Hematopoietic multipotent progenitor cell treated with erythropoietin and hydrocortisone succinate and interleukin-3 and kit ligand, for 4 days (in vitro differentiated cells): ENCODE results near the gene MRPL20.
"Not testable (repeated sequence)": the region's sequence is repeated elsewhere in the genome, so short reads cannot be mapped to it uniquely, and the experiment has no call there.

ENCODE experiments used
- DNase-seq: peaks from one replicate; pipeline ENCODE4 v3.0.0-alpha.2; 2015

The MRPL20 gene

DNA sequence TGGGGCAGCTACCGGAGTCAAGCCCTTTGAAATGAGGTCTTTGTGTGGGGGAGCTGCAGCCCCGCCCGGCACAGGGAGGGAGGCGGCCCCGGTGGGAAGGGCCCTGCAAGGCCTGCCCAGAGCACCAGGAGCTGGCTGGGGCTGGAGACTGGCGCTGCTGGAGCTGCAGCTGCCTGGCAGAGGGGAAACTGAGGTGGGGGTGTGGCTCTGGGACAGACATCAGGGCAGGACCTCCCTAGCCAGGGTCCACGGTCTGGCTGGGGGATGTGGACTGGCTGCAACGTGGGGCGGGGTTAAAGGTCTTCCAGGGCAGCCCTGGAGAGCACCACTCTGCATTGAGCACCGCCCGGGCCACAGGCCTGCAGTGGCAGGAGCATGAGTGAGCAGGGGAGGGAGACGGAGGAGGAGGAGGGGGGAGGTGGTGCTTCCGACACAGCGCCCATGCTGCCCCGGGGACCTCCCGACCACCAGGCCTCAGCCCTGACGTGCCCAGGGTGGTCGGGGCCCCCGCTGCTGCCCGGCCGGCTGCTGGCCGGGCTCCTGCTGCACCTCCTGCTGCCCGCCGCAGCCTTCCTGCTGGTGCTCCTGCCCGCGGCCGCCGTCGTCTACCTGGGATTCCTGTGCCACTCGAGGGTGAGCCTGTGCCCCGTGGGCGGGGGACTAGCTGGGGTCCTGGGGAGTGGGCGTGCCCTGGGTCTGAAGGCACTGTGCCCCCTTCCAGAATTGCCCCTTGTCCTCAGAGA lies 18.8 kb upstream of the MRPL20 start:
- DNase-seq: no peak

DNA sequence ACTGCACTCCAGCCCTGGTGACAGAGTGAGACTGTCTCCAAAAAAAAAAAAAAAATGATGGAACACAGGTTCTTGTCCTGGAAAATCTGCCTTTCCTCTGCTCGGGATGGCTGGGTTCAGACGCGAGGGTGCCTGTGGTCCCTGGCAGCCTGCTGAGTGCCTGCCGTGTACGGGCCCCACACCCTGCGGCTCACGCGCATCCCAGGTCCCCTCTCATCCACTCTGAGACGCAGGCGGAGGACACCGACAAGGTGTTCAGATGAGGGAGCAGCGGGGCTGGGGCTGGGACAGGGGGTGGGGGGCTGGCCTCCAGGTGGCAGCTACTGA lies 18.3 kb upstream of the MRPL20 start:
- no peak for DNase-seq

DNA sequence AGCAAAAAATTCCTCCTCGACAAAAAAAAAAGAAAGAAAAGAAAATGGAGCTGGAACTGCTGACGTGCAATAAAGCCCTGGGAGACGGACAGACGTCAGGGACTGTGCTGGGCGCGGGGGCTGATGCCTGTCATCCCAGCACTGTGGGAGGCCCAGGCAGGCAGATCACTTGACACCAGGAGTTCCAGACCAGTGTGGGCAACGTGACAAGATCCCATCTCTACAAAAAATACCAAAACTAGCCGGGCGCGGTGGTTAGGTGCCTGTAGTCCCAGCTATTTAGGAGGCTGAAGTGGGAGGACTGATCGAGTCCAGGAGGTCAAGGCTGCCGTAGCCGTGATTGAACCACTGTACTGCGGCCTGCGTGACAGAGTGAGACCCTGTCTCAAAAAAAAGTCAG lies 17.6 kb upstream of the MRPL20 start:
- no peak for DNase-seq

DNA sequence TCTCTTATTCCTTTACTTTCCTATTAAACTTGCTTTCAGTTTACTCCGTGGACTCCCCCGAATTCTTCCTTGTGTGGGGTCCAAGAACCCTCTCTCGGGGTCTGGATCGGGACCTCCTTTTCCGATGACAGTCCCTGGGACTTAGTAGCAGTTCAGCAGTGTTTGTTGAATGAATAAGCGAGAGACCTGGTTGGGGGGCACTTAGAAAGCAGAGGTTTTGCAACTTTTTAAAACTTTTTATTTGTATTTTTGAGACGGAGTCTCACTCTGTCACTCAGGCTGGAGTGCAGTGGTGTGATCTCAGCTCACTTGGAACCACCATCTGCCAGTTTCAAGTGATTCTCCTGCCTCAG lies 16.1 kb upstream of the MRPL20 start:
- DNase-seq: no peak

DNA sequence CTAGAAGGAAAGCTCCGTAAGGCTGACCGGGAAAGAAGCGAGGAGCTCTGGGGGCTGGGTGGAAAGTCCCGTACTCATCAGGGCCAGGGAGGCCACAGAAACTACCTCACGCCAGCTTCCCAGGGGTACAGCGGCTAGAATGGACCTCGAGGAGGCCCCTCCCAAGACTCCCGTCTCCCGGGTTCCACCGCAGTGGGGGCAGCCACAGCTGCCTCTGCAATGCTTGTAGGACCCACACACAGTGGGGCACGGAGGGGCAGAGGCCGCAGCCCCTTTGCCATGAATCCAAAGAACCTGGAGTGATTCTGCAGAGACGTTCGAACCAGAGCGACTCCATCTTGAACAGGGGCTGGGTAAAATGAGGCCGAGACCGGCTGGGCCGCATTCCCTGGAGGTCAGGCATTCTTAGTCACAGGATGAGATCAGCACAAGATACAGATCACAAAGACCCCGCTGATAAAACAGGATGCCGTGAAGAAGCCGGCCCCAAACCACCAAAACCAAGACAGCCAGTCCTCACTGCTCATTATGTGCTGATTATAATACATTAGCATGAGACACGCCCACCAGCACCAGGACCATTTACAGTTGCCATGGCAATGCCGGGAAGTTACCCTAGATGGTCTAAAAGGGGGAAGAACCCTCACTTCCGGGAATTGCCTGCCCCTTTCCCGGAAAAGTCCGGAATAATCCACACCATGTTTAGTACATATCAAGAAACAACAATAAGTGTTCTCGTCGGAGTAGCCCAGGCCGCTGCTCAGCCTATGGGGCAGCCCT lies 15.6 kb upstream of the MRPL20 start:
- DNase-seq: no peak

DNA sequence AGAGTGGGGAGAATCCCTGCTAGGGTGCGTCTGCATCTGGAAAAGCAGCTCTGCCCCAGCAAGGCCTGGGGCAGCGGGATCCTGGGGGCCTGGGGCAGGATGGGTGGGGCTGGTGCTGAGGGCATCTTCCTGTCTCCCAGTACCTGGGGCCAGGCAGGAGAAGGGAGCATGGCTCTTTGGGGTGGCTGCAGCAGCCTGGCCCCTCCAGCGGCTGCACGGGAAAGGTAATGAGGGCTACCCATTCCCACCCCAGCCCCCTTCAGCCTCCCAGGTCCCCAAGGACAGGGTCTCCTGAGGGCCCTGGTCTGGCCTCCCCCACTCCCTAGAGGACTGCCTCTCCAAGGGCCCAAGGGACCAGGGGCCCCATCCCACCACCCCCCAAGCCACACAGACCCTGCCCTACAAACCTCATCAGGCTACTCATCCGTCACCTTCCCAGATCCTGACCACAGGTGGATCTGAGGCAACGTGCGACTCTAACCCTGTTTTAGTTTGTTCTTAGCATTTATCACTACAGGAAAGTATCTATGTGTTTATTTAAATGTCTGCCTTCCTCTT lies 14.9 kb upstream of the MRPL20 start:
- no peak for DNase-seq

DNA sequence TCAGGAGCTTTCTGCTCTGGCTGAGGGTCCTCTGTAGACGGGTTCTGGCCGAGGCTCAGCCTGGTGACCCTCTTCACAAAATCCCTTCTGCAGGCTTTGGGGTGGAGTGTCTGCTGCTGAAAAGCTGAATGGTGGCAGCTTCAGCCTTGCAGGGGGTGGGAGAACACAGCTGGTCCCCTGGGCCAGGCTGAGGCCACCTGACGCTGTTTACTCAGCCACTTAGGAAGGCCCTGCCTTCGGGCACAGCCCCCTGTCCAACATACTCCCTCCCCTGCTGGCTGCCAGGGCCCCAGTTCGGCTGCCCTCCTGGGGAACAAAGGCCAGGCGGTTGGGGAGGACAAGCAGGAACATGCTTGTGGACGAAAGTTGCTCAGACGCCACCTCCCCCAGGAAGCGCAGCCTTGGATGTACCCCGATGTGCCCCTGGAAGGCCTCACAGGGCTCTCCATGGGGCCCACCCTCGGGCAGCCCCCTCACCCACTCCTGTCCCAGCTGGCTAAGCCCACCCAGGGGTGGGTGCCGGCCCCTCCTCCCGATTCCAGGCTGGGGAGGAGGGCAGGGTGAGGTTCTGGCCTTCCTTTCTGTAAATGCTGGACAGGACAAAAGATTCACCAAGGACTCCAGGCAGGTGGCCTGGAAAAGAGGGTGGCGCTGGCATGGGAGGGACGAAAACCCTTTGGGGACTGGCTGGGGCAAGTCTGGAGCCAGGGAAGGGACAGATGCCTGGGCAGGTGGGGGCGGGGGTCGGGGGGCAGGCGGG lies 14.2 kb upstream of the MRPL20 start, which contains the start of gene ANKRD65:
ANKRD65 (minus strand) TSS at position 130 of the 760 bp plus-strand sequence. CDS start 271 bp downstream, outside the sequence.
- DNase-seq: no peak

DNA sequence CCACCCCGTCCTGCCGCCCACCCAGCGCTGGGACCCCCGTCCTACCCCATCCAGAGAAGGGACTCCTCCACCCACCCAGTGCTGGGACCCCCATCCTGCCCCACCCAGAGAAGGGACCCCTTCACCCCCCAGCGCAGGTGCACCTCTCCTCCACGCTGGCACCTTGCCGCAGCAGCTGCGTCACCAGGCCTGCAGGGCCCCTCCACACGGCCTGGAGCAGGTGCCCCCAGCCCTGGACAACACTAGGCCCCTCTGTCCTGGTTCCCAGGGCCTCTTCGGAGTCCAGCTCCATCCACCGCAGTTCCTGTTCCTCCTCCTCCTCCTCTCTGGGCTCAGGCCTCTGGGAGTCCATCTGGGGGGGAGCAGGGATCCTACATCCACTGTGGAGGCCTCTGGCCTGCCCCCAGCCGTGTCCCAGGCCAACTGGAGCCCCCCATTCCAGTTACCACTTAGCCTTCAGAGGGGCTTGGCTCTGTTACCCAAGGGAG lies 13.6 kb upstream of the MRPL20 start:
- DNase-seq: no peak

DNA sequence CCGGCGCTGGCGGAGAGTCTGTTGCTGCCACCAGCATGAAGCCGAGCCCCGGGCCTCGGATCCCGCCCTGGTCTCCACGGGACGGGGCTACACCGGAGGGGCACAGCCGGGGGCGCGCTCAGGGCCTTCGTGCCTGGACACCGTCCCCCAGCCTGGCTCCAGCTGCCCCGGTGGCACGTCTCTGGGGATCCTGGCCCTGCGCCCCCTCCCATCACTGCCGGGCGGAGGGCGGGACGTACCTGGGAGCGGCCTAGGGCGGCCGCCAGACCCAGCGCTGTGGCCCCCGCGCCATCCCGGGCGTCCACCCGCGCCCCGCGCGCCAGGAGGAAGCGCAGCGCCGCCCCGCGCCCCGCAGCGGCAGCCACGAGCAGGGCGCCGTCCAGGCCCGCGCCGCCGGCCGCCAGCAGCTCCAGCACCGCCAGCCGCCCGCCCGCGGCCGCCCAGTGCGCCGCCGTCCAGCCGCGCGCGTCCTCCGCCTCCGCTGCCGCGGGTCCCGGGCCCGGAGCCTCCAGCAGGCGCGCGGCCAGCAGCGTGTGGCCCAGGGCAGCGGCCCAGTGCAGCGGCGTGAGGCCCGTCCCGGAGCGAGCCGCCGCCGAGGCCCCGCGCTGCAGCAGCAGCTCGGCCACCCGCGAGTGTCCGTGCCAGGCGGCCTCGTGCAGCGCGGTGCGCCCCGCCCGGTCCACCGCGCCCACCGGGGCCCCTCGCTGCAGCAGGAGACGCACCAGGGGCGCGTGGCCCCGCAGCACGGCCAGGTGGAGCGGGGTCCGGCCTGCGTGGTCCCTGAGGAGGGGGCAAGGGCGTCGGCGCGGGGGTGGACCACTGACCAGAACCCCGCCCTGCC lies 12.9 kb upstream of the MRPL20 start:
- DNase-seq: no peak

DNA sequence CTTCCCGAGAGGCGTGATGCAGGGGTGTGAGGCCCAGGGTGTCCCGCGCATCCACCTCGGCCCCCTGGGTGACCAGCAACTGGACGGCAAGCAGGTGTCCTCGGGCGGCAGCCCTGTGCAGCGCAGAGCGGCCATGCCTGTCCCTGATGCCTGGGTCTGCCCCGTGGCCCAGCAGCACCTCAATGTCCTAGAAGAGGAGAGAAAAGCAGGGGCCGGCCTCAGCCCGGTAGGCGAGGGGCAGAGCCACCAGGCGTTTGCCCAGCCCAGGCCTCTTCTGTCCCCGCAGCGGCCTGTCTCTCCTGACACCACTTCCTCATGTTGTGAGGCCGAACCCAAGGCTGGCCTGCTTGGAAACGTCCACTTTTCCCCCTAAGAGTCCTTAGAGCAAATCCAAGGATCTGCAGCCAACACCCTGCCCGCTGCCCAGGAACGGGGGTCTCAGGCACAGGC lies 12.3 kb upstream of the MRPL20 start:
- DNase-seq: no peak

DNA sequence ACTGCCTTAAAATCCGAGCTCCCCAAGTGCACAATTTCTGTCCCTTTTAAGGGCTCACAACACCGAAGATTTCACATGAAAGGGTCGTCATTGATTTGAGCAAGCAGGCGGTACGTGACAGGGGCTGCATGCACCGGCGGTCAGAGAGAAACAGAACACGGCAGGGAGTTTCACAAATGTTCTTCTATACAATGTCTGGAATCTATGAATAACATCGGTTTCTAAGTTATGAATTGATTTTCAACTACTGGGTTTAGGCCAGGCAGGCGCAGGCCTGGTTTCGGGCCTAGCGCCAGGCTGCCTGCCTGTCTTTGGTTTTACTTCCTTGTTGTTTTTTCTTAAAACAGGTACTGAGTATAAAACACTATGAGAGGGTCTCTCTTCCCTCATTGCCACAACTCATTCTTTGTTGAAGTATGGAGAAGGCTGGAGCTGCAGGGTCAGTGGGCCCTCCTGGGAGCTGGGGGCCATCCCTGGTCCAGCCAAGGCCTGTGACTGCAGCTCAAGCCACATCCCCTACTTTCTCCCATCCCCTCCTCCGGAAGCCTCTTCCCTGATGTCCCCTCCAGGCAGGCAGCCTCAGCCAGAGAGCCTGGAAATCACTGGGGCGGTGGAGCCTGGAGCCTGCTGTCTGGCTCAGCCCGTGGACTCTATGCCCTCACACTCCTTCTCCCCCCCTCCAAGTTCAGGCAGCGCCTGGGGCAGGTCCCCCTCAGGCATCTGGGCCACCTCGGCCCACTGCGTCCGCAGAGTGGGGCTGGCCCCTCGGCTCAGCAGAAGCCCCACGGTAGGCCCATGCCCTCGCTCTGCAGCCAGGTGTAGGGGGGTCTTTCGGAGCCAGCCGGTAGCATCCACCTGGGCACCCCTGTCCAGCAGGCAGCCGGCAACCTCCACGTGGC lies 11.6 kb upstream of the MRPL20 start:
- no peak for DNase-seq

DNA sequence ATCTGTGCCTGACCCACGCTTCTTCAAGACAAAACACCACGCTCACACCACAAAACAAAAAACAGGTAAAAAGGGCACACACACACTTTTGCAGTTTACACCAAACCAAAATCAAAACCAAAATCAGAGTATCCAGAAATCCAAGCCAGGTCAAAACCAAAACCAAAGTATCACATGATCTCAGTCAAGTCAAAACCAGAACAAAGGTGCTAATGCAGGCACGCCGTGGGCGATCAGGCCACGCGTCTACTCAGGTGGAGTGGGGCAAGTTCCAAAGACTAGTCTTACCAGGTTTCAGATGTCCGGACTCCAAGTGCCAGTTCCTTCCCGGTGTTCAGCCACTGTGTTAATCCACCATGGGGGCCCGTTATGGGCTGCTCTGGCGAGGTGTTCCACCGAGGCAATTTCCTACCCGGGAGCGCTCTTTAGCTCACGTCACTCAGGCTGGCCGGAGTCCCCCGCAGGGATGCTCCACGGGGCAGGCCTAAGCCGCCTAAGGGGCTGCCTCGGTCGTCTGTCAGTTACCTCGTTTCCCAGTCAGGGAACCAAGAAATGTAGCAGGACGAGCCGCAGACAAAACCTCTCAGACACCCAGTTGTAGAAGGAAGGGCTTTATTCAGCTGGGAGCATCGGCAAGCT lies 10.9 kb upstream of the MRPL20 start:
- not testable (repeated sequence) for DNase-seq

DNA sequence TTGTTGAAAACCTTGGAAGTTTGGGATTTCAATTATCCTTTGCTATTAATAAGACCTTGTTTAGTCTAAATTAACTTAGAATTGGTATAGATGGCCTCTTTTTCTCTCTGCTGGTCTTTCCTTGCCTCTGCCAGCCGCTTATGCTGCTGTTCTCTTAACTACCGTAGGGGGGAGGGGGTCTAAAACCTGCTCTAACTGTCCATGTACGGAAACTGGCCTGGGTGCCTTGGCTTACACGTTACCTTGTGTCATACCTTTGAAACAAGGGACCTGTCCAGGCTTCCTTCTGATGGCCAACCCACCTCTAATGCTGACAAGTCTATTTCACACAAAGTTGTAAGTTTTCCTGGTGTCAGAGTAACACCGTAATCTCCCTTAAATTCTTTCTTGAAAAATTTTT lies 10.3 kb upstream of the MRPL20 start:
- DNase-seq: not testable (repeated sequence)

DNA sequence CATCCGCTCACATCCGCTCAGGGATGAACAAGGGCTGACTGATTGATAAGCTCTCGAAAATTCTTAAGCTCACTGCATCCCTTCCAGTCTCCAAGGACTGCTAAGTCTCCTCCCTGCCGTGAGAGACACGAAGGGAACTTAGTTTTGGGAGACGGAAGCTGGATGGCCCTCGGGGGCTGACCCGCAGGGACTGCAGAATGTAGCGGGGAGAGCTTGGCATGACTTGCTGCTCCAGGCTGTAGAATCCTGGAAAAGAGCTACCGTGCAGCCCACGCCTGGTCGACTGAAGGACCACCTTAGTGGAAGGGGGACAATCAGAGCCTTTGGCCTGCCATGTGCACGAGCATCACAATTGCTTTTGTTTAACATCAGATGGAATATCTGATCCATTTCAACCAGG lies 8.7 kb upstream of the MRPL20 start:
- DNase-seq: no peak

DNA sequence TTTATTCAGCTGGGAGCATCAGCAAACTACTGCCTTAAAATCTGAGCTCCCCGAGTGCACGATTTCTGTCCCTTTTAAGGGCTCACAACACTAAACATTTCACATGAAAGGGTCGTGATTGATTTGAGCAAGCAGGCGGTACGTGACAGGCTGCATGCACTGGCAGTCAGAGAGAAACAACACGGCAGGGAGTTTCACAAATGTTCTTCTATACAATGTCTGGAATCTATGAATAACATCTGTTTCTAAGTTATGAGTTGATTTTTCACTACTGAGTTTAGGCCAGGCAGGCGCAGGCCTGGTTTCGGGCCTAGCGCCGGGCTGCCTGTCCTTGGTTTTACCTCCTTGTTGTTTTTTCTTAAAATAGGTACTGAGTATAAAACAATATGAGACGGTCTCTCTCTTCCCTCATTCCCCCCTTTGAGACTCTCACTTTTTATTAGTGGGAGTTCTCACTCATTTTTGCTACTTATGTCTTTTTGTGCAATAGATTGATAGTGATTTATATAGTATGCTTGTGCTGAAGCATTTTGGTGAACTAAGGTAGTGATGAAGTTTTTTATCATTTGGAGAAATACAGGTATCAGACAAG lies 5.3 kb upstream of the MRPL20 start:
- not testable (repeated sequence) for DNase-seq

DNA sequence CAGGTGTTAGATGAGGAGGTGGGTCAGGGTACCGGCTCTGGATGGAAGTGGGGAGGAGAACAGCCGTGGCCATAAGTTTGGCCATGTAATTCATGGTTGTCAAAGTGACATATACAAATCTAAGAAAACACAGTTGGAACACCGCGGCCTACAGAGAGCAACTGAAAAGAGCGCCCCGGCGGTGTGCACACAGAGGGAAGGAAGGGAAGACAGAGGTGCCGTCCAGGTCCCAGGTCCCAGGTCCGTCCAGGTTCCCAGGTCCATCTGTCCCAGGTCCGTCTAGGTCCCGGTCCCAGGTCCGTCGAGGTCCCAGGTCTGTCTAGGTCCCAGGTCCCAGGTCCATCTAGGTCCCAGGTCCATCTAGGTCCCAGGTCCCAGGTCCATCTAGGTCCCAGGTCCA lies 4.5 kb upstream of the MRPL20 start:
- DNase-seq: no peak

DNA sequence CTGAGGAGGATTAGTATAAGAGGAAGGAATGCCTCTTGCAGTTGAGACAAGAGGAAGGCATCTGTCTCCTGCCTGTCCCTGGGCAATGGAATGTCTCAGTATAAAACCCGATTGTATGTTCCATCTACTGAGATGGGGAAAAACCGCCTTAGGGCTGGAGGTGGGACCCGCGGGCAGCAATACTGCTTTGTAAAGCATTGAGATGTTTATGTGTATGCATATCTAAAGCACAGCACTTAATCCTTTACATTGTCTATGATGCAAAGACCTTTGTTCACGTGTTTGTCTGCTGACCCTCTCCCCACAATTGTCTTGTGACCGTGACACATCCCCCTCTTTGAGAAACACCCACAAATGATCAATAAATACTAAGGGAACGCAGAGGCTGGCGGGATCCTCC lies 3.1 kb upstream of the MRPL20 start:
- not testable (repeated sequence) for DNase-seq

DNA sequence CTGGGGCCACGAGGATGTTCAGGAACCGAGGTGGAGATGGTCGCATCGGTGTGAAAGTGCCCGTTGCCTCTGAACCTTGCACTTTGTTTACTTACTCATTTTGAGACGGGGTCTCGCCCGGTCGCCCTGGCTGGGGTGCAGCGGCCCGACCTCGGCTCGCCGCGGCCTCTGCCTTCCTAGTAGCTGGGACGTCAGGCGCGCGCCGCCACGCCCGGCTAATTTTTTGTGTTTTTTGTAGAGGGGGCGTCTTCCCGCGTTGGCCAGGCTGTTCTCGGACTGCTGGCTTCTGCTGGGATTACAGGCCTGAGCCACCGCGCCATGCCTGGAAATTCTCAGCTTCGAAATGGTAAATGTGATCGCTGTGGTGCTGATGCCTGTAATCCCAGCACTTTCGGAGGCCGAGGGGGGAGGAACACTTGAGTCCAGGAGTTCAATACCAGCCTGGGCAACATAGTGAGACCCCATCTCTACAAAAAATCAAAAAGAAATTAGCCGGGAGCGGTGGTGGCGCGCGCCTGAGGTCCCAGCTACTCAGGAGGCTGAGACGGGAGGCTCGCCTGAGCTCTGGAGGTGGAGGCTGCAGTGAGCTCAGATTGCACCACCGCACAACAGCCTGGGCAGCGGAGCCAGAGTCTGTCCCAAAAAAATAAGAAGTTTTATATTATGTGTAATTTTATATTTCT lies 684 bp upstream of the MRPL20 start:
- DNase-seq: peak; percentile 69

DNA sequence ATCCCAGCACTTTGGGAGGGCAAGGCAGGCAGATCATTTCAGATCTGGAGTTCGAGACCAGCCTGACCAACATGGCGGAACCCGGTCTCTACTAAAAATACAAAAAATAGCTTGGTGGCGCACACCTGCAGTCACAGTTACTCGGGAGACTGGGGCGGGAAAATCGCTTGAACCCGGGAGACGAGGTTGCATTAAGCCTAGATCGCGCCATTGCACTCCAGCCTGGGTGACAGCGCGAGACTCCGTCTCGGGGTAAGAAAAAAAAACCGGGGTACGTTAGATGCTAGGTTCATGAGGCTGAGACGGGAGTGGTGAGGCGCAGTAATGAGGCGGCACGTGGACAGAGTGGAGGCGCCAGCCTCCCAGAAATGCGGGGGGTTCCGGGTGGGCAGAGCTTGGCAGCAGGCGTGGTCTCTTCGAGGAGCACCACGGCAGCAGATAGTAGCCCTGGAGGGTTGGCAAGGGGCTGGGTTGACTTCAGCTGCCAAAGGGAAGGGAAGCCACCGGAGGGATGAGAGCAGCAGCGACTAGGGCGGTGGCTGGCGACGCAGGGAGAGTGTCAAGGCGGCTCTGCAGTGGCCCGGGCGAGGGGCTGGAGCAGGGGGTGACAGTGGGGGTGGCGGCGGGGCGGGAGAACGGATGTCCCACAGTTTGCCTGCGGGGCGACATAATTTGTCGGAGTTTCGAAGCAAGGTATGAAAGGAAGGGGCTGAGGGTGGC lies 832 bp downstream of the MRPL20 start:
- DNase-seq: peak; percentile 73
